ENCODE data around the gene TBC1D1.

The TBC1D1 gene

DNA sequence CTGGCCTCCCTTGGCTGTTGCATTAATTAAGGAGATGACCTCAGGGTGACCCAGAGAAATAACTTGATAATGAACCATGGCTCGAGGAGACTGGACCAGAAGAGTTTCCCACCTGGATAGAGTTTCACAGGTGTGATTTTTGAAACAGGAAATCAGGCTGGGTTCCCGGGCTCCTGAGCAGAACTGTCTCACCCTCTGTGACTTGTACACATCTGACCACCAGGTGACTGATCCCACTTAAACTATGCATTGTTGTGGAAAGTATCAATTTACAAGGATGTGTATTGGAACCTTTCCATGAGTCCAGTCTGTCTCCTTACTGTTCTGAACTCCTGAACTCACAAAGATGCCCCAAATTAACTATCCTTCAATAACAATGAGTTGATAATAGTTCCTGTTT is 289.6 kb downstream of the TBC1D1 start:
- TF ChIP-seq POLR2AphosphoS5 (IDR thresholded peaks at IDR 0.05; ENCODE audit: low read depth, low read length) (no peak), TAF1 (IDR thresholded peaks at IDR 0.05; ENCODE audit: borderline replicate concordance, insufficient read depth, low read length) (no peak), FOXP2 (optimal IDR thresholded peaks at IDR 0.05; ENCODE audit: borderline replicate concordance, extremely low read depth, extremely low read length, insufficient read depth) (no peak)
- TF ChIP-seq, protein P1, sequence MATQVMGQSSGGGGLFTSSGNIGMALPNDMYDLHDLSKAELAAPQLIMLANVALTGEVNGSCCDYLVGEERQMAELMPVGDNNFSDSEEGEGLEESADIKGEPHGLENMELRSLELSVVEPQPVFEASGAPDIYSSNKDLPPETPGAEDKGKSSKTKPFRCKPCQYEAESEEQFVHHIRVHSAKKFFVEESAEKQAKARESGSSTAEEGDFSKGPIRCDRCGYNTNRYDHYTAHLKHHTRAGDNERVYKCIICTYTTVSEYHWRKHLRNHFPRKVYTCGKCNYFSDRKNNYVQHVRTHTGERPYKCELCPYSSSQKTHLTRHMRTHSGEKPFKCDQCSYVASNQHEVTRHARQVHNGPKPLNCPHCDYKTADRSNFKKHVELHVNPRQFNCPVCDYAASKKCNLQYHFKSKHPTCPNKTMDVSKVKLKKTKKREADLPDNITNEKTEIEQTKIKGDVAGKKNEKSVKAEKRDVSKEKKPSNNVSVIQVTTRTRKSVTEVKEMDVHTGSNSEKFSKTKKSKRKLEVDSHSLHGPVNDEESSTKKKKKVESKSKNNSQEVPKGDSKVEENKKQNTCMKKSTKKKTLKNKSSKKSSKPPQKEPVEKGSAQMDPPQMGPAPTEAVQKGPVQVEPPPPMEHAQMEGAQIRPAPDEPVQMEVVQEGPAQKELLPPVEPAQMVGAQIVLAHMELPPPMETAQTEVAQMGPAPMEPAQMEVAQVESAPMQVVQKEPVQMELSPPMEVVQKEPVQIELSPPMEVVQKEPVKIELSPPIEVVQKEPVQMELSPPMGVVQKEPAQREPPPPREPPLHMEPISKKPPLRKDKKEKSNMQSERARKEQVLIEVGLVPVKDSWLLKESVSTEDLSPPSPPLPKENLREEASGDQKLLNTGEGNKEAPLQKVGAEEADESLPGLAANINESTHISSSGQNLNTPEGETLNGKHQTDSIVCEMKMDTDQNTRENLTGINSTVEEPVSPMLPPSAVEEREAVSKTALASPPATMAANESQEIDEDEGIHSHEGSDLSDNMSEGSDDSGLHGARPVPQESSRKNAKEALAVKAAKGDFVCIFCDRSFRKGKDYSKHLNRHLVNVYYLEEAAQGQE (IDR thresholded peaks at IDR 0.05; ENCODE audit: insufficient read depth in 1 of 2, low read depth in 2 of 2, low read length in 2 of 2) = no peak

DNA sequence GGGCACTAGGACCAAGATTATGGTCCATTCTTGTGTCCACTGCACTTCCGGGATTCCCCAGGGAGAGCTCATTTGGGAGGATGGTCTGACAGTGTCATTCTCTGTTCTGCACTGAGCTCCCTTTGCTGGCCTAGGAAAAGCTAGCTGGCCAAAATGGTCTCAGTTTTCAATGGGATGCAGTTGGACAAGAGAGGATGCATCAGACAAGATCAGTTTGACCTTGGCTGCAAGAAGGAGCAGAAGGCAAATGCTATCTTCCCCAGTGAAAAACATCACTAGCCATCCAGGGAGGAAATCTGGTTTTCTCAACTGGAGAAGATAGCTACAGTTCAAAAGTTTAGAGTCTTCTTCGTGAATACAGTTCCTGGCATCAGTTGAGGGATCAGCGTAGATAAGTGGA is 290.4 kb downstream of the TBC1D1 start:
- TF ChIP-seq, protein P1 (IDR thresholded peaks at IDR 0.05; ENCODE audit: insufficient read depth in 1 of 2, low read depth in 2 of 2, low read length in 2 of 2) = no peak
- TF ChIP-seq SIN3A (IDR thresholded peaks at IDR 0.05; ENCODE audit: borderline replicate concordance, insufficient read depth, low read length) = no peak
- TF ChIP-seq POLR2AphosphoS5 (IDR thresholded peaks at IDR 0.05; ENCODE audit: low read depth, low read length) = no peak
- no peak for TF ChIP-seq FOXP2 (optimal IDR thresholded peaks at IDR 0.05; ENCODE audit: borderline replicate concordance, extremely low read depth, extremely low read length, insufficient read depth)
- TF ChIP-seq TAF1 (IDR thresholded peaks at IDR 0.05; ENCODE audit: borderline replicate concordance, insufficient read depth, low read length) = no peak

DNA sequence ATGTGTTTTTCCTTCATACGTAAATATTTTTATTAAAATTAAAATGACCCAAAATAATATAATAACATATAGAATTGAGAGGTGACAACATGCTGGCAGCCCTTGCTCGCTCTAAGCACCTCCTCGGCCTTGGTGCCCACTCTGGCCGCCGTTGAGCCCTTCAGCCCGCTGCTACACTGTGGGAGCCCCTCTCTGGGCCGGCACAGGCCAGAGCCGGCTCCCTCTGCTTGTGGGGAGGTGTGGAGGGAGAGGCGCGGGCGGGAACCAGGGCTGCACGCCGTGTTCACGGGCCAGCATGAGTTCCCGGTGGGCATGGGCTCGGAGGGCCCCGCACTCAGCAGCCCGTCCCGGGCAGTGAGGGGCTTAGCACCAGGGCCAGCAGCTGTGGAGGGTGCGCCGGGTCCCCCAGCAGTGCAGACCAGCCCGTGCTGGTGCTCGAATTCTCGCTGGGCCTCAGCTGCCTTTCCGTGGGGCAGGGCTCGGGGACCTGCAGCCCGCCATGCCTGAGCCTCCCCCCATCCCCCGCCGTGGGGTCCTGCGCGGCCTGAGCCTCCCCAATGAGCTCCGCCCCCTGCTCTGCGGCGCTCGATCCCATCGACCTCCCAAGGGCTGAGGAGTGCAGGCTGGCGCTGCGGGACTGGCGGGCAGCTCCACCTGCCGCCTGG is 291.6 kb downstream of the TBC1D1 start:
- TF ChIP-seq POLR2AphosphoS5 (IDR thresholded peaks at IDR 0.05; ENCODE audit: low read depth, low read length) (no peak), TAF1 (IDR thresholded peaks at IDR 0.05; ENCODE audit: borderline replicate concordance, insufficient read depth, low read length) (no peak)

- TF ChIP-seq, protein P1 (IDR thresholded peaks at IDR 0.05; ENCODE audit: insufficient read depth in 1 of 2, low read depth in 2 of 2, low read length in 2 of 2) = no peak
- TF ChIP-seq SIN3A (IDR thresholded peaks at IDR 0.05; ENCODE audit: borderline replicate concordance, insufficient read depth, low read length) (no peak), FOXP2 (optimal IDR thresholded peaks at IDR 0.05; ENCODE audit: borderline replicate concordance, extremely low read depth, extremely low read length, insufficient read depth) (no peak), TAF1 (IDR thresholded peaks at IDR 0.05; ENCODE audit: borderline replicate concordance, insufficient read depth, low read length) (no peak), POLR2AphosphoS5 (IDR thresholded peaks at IDR 0.05; ENCODE audit: low read depth, low read length) (no peak)
Observed at GRCh38 chr4:38184404-38184803, 293.5 kb downstream of the TBC1D1 start.

DNA sequence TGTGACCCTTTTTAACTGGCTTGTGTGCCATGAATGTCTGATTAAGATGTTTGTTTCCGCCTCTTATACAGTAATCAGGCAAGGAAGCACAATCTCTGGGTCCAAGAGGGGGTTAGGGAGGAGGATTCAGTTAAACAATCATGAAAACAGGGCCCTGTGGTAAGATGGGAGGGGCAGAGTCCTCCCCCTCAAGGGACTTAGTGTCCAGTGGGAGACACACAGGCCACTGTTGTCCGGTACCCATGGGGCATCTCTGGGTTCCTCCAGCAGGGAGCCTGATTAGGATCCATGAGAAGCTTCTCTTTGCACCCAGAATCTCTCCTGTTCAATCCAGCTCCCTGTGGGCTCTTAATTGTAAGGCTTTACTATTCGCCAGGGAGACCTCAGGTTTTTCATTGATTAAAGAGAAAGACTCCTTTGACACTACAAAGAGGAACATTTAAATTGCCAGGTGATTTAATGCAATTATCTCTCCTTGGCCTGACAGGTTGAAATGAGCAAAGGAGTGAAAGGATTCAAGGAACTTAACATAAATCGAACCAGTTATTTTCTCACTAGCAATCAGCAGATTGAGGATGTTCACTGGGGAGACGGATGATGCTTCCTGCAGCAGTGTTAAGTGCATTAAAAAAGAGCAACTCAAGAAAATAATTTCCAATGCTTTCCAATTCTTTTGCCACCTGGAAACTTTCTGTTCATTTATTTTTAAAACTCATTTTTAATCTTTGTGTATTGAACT is 294.7 kb downstream of the TBC1D1 start:
- TF ChIP-seq FOXP2 (optimal IDR thresholded peaks at IDR 0.05; ENCODE audit: borderline replicate concordance, extremely low read depth, extremely low read length, insufficient read depth) (no peak), SIN3A (IDR thresholded peaks at IDR 0.05; ENCODE audit: borderline replicate concordance, insufficient read depth, low read length) (no peak), POLR2AphosphoS5 (IDR thresholded peaks at IDR 0.05; ENCODE audit: low read depth, low read length) (no peak), TAF1 (IDR thresholded peaks at IDR 0.05; ENCODE audit: borderline replicate concordance, insufficient read depth, low read length) (no peak)
- TF ChIP-seq, protein P1 (IDR thresholded peaks at IDR 0.05; ENCODE audit: insufficient read depth in 1 of 2, low read depth in 2 of 2, low read length in 2 of 2) = no peak
